Transverse colon (tissue), 4 donors: ENCODE measurements around the gene TRPM8.

Experiments used
- EP300 ChIP-seq: sonication (generic); formaldehyde crosslinking; IDR thresholded peaks from one replicate; pipeline ENCODE4 v1.6.1; 2017; ENCODE audit warnings: antibody characterized with exemption, low read depth
- POLR2A ChIP-seq: fragments of 450-650 bp; IDR thresholded peaks from one replicate; pipeline ENCODE4 v1.6.1; 2016; ENCODE audit warnings: antibody characterized with exemption, mild to moderate bottlenecking, moderate library complexity
- POLR2AphosphoS5 ChIP-seq, 3 donors: sonication (generic); formaldehyde crosslinking; IDR thresholded peaks; one replicate each; pipeline ENCODE4 v1.6.1; 2016; ENCODE audit warnings: antibody characterized with exemption in 3 of 3
- TF ChIP-seq, protein P1 (sequence below), 5 experiments: fragments of 200-600 bp in 3 of 5; fragments of 450-650 bp in 2 of 5; sonication (generic) in 3 of 5; IDR thresholded peaks; 1 replicate in 2 of 5; 2 replicates in 3 of 5; pipeline ENCODE4 v1.5.1; 2016 to 2017; ENCODE audit warnings: antibody characterized with exemption in 5 of 5, inconsistent platforms in 3 of 5, mild to moderate bottlenecking in 2 of 5, moderate library complexity in 1 of 5

DNA sequence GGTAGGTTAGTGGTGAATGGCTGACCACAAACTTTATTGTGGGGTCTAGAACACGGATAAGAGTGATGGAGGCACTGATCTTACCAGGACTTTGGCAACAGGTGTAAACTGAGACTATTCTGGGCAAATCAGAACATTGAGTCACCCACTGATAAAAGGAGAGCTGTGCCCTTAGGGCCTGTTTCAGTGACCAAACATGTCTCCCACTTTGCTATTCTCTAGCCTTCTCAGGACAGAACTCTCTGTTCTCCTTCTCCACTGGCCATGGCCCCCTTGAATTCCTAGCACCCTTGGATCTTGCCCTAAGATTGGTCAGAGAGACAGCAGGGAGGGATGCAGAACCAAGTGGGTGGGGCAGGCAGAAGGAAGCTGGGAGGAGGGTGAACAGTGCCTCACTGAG lies 18.3 kb downstream of the TRPM8 start:
- TF ChIP-seq, protein P1, sequence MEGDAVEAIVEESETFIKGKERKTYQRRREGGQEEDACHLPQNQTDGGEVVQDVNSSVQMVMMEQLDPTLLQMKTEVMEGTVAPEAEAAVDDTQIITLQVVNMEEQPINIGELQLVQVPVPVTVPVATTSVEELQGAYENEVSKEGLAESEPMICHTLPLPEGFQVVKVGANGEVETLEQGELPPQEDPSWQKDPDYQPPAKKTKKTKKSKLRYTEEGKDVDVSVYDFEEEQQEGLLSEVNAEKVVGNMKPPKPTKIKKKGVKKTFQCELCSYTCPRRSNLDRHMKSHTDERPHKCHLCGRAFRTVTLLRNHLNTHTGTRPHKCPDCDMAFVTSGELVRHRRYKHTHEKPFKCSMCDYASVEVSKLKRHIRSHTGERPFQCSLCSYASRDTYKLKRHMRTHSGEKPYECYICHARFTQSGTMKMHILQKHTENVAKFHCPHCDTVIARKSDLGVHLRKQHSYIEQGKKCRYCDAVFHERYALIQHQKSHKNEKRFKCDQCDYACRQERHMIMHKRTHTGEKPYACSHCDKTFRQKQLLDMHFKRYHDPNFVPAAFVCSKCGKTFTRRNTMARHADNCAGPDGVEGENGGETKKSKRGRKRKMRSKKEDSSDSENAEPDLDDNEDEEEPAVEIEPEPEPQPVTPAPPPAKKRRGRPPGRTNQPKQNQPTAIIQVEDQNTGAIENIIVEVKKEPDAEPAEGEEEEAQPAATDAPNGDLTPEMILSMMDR (IDR thresholded peaks at IDR 0.05), result no peak
- TF ChIP-seq POLR2A (no peak), EP300 (no peak), POLR2AphosphoS5 (IDR thresholded peaks at IDR 0.05) (no peak)
